Gastrocnemius medialis (tissue), 4 donors: Measurements from ENCODE around the gene ABCA6. TPM values are rescaled to one million over a fixed set of nuclear protein-coding genes. Genes with fewer than 3 reads are reported as not detected.

Experiments
- ATAC-seq, 2 donors: fragments of 150-250 bp; one replicate each; pipeline ENCODE4 v1.9.1; 2016
- DNase-seq, 2 donors: peaks; one replicate each; pipeline ENCODE4 v3.0.0-alpha.2; 2019
- H3K27ac ChIP-seq, 4 donors: fragments of 200-600 bp; sonication (generic); 1 replicate in 1 of 4; 2 replicates in 3 of 4; pipeline ENCODE4 v1.5.1; 2016 to 2018; ENCODE audit warnings: mild to moderate bottlenecking in 2 of 4, moderate library complexity in 1 of 4
- H3K27me3 ChIP-seq, 3 donors: fragments of 200-600 bp; sonication (generic) in 2 of 3; 1 replicate in 1 of 3; 2 replicates in 2 of 3; pipeline versions ENCODE4 v1.5.1 to v1.6.0; 2016 to 2019; ENCODE audit warnings: mild to moderate bottlenecking in 1 of 3, moderate library complexity in 1 of 3
- H3K36me3 ChIP-seq, 2 donors: fragments of 200-600 bp; sonication (generic) in 1 of 2; one replicate each; pipeline ENCODE4 v1.5.1; 2017 to 2018
- H3K4me1 ChIP-seq, 2 donors: fragments of 200-600 bp; sonication (generic) in 1 of 2; one replicate each; pipeline ENCODE4 v1.5.1; 2016 to 2017; ENCODE audit warnings: mild to moderate bottlenecking in 2 of 2
- H3K4me3 ChIP-seq, 4 donors: fragments of 200-600 bp; sonication (generic) in 3 of 4; 1 replicate in 1 of 4; 2 replicates in 3 of 4; pipeline ENCODE4 v1.5.1; 2016 to 2019; ENCODE audit warnings: mild to moderate bottlenecking in 2 of 4
- H3K9me3 ChIP-seq, 3 donors: fragments of 200-600 bp; sonication (generic) in 2 of 3; 1 replicate in 1 of 3; 2 replicates in 2 of 3; pipeline ENCODE4 v1.5.1; 2016 to 2019
- POLR2A ChIP-seq, 2 donors: fragments of 450-650 bp; IDR thresholded peaks; one replicate each; pipeline ENCODE4 v1.6.1; 2017; ENCODE audit warnings: antibody characterized with exemption in 2 of 2, mild to moderate bottlenecking in 2 of 2, moderate library complexity in 2 of 2
- in situ Hi-C, 4 donors: fragments of 200-750 bp; cut with MboI; loops; one replicate each; pipeline versions ENCODE4 v1.15.0 to v1.8.0; 2017; ENCODE audit warnings: low sequenced_read_pairs in 4 of 4
- intact Hi-C: fragments of 100-400 bp; cut with DNase I; formaldehyde crosslinking; loops from one replicate; pipeline ENCODE4 v1.15.1; 2023; ENCODE audit warnings: low total_unique reads
- total RNA-seq, 4 donors: library from RNA; depleted of rRNA; stranded (reverse); fragments of >200 nt; gene quantifications; one replicate each; pipeline versions ENCODE4 v1.1.0 to v1.2.3, GENCODE V29; 2016
- TF ChIP-seq, protein P1 (sequence below), 5 experiments: fragments of 450-650 bp in 3 of 5; fragments of 200-600 bp in 2 of 5; sonication (generic) in 2 of 5; IDR thresholded peaks in 4 of 5; conservative IDR thresholded peaks in 1 of 5; 1 replicate in 4 of 5; 2 replicates in 1 of 5; pipeline ENCODE4 v1.5.1; 2016 to 2019; ENCODE audit warnings: antibody characterized with exemption in 5 of 5, mild to moderate bottlenecking in 3 of 5, moderate library complexity in 3 of 5

The ABCA6 gene
- total RNA-seq, 4 donors from 2014 or later: 12.8 to 82.3 (median 15.7) TPM

DNA sequence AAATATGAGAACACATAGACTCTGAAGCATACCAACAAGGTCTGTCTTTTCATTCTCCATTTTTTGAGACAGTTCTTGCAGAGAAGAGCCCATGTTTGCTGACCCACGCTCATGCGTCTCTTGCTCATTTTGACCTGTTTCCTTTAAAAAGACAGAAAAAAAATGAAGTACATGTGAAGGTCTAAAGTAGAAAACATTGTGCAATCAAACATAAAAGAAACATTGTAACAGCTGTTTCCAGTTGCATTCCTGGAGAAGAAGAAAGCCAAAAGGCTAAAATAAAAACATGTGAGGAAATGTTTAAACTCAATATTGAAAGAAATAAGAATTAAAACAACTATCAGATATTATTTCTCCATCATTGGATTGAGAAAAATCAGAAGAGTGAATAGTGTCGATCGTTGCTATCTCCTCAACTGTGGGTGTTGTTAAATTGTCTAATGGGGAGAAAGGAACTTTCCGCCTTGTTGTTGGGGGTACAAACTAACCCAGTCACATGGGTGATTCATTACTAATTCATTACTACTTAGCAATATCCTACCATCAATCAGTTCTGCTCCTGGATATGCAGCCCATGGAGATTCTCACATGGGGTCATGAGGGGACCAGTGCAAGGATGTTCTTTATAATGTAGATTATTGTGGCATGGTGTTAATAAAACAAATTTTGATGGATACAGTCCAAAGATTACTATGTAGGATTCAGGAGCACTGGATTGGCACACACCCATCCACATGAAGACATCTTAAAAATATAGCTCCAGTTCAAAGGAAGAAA is 90.5 kb downstream of the ABCA6 start:
- H3K9me3 ChIP-seq: no peaks in the 10 kb centered on the region
- peak overlapping the region in 3 of 4 donors; percentile 15 to 36 (median 23) for H3K27ac ChIP-seq
- H3K4me1 ChIP-seq: no peaks in the 10 kb centered on the region
- TF ChIP-seq POLR2A (IDR thresholded peaks at IDR 0.05): no peak
- TF ChIP-seq, protein P1, sequence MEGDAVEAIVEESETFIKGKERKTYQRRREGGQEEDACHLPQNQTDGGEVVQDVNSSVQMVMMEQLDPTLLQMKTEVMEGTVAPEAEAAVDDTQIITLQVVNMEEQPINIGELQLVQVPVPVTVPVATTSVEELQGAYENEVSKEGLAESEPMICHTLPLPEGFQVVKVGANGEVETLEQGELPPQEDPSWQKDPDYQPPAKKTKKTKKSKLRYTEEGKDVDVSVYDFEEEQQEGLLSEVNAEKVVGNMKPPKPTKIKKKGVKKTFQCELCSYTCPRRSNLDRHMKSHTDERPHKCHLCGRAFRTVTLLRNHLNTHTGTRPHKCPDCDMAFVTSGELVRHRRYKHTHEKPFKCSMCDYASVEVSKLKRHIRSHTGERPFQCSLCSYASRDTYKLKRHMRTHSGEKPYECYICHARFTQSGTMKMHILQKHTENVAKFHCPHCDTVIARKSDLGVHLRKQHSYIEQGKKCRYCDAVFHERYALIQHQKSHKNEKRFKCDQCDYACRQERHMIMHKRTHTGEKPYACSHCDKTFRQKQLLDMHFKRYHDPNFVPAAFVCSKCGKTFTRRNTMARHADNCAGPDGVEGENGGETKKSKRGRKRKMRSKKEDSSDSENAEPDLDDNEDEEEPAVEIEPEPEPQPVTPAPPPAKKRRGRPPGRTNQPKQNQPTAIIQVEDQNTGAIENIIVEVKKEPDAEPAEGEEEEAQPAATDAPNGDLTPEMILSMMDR (IDR thresholded peaks at IDR 0.05 in 4 of 5, conservative IDR thresholded peaks at IDR 0.05 in 1 of 5): no peak
- intact Hi-C loops: loop anchor here (5.0 kb wide), 1 partner anchor 274 kb away; no protein-coding TSS in a partner anchor
- peak; percentile 29 to 43 for ATAC-seq
- DNase-seq: no peak
- in situ Hi-C loops: no loop called here
- peaks cover 0 to 24% of the 10 kb centered on the region in 2 donors for H3K36me3 ChIP-seq
- no peaks in the 10 kb centered on the region for H3K27me3 ChIP-seq
- no peak overlapping the region for H3K4me3 ChIP-seq

DNA sequence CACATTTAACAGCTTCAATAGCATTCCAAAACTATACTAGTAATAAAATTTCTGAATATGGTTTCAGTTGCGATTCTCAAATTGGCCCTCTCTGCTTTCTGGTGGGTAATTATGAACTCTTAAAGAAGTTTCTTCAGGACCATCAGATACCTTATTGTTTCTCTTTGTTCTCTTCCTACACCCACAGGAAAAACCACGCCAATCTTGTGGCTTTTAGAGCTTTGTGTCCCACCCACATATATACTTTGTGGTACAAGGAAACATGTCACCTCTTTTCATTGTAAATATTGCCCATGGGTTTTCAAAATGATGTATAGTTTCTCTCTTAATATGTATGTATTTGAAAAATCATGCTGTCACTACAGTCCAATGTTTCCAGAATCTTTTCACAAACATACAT is 93.1 kb downstream of the ABCA6 start:
- H3K27ac ChIP-seq: no peak overlapping the region
- H3K27me3 ChIP-seq: no peaks in the 10 kb centered on the region
- intact Hi-C loops (no loop called here), in situ Hi-C loops (loop anchor here in 1 of 4 donors (10.0 kb wide), 1 partner anchor 254 kb away; no protein-coding TSS in a partner anchor)
- H3K9me3 ChIP-seq: no peaks in the 10 kb centered on the region
- no peaks in the 10 kb centered on the region for H3K4me1 ChIP-seq
- peaks cover 0 to 40% of the 10 kb centered on the region in 2 donors for H3K36me3 ChIP-seq
- DNase-seq: no peak
- ATAC-seq: no peak
- H3K4me3 ChIP-seq: no peak overlapping the region
- TF ChIP-seq, protein P1 (IDR thresholded peaks at IDR 0.05 in 4 of 5, conservative IDR thresholded peaks at IDR 0.05 in 1 of 5): no peak
- TF ChIP-seq POLR2A (IDR thresholded peaks at IDR 0.05): no peak

DNA sequence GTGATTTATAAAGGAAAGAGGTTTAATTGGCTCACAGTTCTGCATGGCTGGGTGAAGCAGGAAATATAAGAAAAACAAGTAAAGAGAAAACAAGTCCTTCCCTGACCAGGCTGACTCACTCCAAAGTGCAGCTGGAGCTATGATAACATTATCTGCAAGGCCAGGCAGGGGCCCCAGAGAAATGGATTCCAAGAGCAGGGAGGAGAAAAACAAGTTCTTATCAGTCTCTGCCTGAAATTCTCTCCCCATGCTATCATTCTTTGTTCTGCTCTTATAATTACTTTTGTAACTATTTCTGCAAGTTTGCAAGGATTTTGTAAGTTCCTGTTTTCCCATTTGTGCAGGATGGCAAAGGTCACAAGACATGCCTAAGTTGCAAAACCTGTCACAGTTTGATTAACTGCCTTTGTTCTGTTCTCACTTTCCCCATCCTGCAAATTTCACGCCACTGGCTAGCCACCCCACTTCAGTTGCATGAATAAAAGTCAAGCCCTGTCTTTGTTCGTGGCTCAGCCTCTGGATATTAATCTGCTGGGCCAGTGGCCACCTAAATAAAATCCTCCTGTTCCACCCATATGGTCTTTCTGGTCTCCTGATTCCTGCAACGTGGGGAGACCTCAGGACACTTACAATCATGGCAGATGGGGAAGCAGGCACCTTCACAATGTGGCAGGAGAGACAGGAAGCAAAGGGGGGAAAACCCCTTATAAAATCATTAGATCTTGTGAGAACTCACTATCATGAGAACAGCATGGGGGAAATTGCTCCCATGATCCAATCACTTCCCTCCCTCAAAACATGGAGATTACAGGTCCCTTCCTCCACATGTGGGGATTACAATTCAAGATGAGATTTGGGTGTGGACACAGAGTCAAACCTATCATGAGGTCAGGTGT is 94.1 kb downstream of the ABCA6 start:
- H3K27ac ChIP-seq: peak overlapping the region in 2 of 4 donors; percentile 33 to 39
- H3K9me3 ChIP-seq: no peaks in the 10 kb centered on the region
- in situ Hi-C loops: loop anchor here in 1 of 4 donors (10.0 kb wide), 1 partner anchor 253 kb away; no protein-coding TSS in a partner anchor
- TF ChIP-seq POLR2A (IDR thresholded peaks at IDR 0.05): no peak
- TF ChIP-seq, protein P1 (IDR thresholded peaks at IDR 0.05 in 4 of 5, conservative IDR thresholded peaks at IDR 0.05 in 1 of 5): no peak
- intact Hi-C loops: no loop called here
- peak; percentile 36 to 49 for ATAC-seq
- peak; percentile 26 to 48 for DNase-seq
- H3K27me3 ChIP-seq: no peaks in the 10 kb centered on the region
- no peaks in the 10 kb centered on the region for H3K4me1 ChIP-seq
- no peak overlapping the region for H3K4me3 ChIP-seq
- peaks cover 0 to 50% of the 10 kb centered on the region in 2 donors for H3K36me3 ChIP-seq

DNA sequence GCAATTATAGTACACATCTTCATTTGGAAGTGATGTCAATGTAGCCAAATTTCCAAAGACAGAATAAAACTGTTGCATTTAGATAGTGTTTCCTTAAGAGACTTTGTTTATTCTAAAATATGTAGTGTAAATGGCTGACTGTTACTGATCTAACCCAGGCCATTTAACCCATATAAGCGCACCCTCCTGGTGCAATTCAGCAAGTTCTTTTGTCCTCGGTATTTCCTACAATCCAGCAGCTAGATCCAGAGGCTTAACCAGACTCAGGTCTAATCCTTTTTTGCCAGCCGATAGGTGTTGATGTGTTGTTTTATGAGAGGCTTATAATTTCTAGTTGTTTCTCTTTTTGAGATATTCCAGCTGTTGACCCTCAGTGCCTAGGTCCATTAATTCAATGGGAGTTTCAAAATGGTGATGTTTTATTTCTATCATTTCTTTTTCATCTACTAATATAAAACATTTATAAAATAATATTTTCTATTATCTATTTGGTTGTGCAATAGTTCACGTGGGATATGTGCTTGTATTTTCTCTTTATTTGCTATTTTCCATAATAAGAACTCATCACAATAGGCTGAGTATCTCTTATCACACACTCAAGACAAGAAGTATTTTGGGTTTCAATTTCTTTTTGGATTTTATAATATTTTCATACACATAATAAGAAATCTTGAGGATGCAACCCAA is 95.4 kb downstream of the ABCA6 start:
- DNase-seq (no peak), ATAC-seq (no peak)
- H3K36me3 ChIP-seq: peaks cover 0 to 56% of the 10 kb centered on the region in 2 donors
- H3K27ac ChIP-seq: no peak overlapping the region
- intact Hi-C loops (no loop called here), in situ Hi-C loops (loop anchor here in 1 of 4 donors (10.0 kb wide), 1 partner anchor 251 kb away; no protein-coding TSS in a partner anchor)
- no peak for TF ChIP-seq POLR2A (IDR thresholded peaks at IDR 0.05)
- TF ChIP-seq, protein P1 (IDR thresholded peaks at IDR 0.05 in 4 of 5, conservative IDR thresholded peaks at IDR 0.05 in 1 of 5): no peak
- H3K9me3 ChIP-seq: no peaks in the 10 kb centered on the region
- H3K4me3 ChIP-seq: no peak overlapping the region
- H3K27me3 ChIP-seq: no peaks in the 10 kb centered on the region
- no peaks in the 10 kb centered on the region for H3K4me1 ChIP-seq
